Measurements from ENCODE around the gene FLVCR1. TPM values are rescaled to one million over a fixed set of nuclear protein-coding genes. Genes with fewer than 3 reads are reported as not detected.

FLVCR1 gene
- total RNA-seq, 1 experiment from 2014 or later: 67.9 TPM

DNA sequence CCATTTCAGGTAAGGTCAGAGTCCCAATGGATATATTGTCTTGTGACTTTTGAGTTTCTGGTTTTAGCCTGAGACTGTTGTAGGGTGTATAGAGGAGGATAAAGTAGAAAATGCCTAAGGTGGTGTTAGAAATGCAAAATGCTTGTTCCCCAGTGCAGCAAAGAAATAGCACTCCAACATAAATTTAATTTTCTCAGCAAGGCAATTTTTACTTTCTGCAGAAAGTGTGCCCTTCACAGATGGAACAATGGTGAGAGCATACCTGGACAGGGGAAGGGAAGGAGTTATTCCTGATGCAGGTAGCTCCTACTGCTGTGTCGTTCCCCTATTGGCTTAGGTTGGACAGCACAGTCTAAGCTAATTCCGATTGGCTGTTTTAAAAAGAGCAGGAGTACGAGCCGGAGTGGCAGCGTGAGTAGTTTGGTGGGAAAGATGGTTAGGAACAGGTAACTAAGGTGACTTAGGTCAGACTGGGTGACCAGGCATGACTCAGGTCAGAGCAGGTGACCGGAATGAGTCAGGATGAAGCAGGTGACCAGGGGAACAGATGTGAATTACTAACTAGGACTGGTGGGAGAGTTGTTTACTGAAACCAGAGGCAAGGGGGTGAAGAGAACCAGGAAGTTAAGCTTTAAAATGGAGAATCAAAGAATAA lies 32.1 kb upstream of the FLVCR1 start (continued):
- TF ChIP-seq, protein P1, sequence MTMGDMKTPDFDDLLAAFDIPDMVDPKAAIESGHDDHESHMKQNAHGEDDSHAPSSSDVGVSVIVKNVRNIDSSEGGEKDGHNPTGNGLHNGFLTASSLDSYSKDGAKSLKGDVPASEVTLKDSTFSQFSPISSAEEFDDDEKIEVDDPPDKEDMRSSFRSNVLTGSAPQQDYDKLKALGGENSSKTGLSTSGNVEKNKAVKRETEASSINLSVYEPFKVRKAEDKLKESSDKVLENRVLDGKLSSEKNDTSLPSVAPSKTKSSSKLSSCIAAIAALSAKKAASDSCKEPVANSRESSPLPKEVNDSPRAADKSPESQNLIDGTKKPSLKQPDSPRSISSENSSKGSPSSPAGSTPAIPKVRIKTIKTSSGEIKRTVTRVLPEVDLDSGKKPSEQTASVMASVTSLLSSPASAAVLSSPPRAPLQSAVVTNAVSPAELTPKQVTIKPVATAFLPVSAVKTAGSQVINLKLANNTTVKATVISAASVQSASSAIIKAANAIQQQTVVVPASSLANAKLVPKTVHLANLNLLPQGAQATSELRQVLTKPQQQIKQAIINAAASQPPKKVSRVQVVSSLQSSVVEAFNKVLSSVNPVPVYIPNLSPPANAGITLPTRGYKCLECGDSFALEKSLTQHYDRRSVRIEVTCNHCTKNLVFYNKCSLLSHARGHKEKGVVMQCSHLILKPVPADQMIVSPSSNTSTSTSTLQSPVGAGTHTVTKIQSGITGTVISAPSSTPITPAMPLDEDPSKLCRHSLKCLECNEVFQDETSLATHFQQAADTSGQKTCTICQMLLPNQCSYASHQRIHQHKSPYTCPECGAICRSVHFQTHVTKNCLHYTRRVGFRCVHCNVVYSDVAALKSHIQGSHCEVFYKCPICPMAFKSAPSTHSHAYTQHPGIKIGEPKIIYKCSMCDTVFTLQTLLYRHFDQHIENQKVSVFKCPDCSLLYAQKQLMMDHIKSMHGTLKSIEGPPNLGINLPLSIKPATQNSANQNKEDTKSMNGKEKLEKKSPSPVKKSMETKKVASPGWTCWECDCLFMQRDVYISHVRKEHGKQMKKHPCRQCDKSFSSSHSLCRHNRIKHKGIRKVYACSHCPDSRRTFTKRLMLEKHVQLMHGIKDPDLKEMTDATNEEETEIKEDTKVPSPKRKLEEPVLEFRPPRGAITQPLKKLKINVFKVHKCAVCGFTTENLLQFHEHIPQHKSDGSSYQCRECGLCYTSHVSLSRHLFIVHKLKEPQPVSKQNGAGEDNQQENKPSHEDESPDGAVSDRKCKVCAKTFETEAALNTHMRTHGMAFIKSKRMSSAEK (CRISPR knock-in tag; IDR thresholded peaks at IDR 0.05; ENCODE audit: borderline replicate concordance): no peak
- TF ChIP-seq, protein P2, sequence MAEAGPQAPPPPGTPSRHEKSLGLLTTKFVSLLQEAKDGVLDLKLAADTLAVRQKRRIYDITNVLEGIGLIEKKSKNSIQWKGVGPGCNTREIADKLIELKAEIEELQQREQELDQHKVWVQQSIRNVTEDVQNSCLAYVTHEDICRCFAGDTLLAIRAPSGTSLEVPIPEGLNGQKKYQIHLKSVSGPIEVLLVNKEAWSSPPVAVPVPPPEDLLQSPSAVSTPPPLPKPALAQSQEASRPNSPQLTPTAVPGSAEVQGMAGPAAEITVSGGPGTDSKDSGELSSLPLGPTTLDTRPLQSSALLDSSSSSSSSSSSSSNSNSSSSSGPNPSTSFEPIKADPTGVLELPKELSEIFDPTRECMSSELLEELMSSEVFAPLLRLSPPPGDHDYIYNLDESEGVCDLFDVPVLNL (CRISPR knock-in tag; IDR thresholded peaks at IDR 0.05; ENCODE audit: borderline replicate concordance, low read depth): no peak
- TF ChIP-seq HMGA2 (CRISPR knock-in tag; IDR thresholded peaks at IDR 0.05) (no peak), CREB1 (CRISPR knock-in tag; IDR thresholded peaks at IDR 0.05) (no peak), FOXJ3 (CRISPR knock-in tag; IDR thresholded peaks at IDR 0.05; ENCODE audit: borderline replicate concordance) (no peak), ZNF396 (CRISPR knock-in tag; IDR thresholded peaks at IDR 0.05; ENCODE audit: borderline replicate concordance) (no peak), MYBL2 (CRISPR knock-in tag; IDR thresholded peaks at IDR 0.05) (no peak), NR3C1 (CRISPR knock-in tag; conservative IDR thresholded peaks at IDR 0.05; ENCODE audit: low read depth) (no peak), TCF7 (CRISPR knock-in tag; IDR thresholded peaks at IDR 0.05; ENCODE audit: low read depth) (no peak), RELA (CRISPR knock-in tag; IDR thresholded peaks at IDR 0.05; ENCODE audit: borderline replicate concordance) (no peak), CREM (CRISPR knock-in tag; IDR thresholded peaks at IDR 0.05) (no peak), ZNF121 (CRISPR knock-in tag; IDR thresholded peaks at IDR 0.05) (no peak)
- TF ChIP-seq, protein P3, sequence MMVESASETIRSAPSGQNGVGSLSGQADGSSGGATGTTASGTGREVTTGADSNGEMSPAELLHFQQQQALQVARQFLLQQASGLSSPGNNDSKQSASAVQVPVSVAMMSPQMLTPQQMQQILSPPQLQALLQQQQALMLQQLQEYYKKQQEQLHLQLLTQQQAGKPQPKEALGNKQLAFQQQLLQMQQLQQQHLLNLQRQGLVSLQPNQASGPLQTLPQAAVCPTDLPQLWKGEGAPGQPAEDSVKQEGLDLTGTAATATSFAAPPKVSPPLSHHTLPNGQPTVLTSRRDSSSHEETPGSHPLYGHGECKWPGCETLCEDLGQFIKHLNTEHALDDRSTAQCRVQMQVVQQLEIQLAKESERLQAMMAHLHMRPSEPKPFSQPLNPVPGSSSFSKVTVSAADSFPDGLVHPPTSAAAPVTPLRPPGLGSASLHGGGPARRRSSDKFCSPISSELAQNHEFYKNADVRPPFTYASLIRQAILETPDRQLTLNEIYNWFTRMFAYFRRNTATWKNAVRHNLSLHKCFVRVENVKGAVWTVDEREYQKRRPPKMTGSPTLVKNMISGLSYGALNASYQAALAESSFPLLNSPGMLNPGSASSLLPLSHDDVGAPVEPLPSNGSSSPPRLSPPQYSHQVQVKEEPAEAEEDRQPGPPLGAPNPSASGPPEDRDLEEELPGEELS (CRISPR knock-in tag; IDR thresholded peaks at IDR 0.05): no peak

DNA sequence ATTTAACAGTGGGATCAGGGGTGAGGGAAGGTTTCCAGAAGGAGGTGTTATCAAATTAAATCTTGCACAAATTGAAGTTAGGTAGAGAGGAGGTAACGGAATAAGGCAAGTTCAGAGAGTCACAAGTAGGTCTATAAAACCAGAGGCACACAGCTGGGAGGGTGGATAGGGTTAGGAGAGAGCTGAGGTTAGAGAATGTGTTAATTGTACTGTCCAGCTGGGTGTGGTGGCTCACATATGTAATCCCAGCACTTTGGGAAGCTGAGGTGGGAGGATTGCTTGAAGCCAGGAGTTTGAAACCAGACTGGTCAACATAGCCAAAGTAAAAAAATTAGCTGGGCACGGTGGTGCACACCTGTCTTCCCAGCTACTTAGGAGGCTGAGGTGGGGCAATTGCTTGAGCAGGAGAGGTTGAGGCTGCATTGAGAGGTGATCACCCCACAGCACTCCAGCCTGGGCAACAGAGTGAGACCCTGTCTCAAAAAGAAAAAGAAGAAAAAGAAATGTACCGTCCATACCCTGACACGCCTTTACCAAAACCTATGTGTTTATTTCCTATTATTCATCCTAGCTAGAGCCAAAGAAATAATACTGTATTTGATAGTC lies 30.8 kb upstream of the FLVCR1 start:
- POLR2A ChIA-PET: no interaction called here

More for the DNA sequence above, 30.8 kb upstream of the FLVCR1 start:
- H3K27ac Mint-ChIP-seq: no peak overlapping the region
- CTCF ChIA-PET: interaction anchor here (1.2 kb wide), 1 partner anchor 12 kb away, joined by 5 read pairs; no protein-coding TSS in a partner anchor
- no peak for ATAC-seq
- TF ChIP-seq, protein P4, sequence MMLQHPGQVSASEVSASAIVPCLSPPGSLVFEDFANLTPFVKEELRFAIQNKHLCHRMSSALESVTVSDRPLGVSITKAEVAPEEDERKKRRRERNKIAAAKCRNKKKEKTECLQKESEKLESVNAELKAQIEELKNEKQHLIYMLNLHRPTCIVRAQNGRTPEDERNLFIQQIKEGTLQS (CRISPR knock-in tag; conservative IDR thresholded peaks at IDR 0.05): no peak
- no peak for TF ChIP-seq CBFB (CRISPR knock-in tag; IDR thresholded peaks at IDR 0.05; ENCODE audit: low read depth)
- no peak for TF ChIP-seq ZNF232 (CRISPR knock-in tag; IDR thresholded peaks at IDR 0.05)
- no peak for TF ChIP-seq TEAD4 (CRISPR knock-in tag; IDR thresholded peaks at IDR 0.05)
- TF ChIP-seq, protein P5, sequence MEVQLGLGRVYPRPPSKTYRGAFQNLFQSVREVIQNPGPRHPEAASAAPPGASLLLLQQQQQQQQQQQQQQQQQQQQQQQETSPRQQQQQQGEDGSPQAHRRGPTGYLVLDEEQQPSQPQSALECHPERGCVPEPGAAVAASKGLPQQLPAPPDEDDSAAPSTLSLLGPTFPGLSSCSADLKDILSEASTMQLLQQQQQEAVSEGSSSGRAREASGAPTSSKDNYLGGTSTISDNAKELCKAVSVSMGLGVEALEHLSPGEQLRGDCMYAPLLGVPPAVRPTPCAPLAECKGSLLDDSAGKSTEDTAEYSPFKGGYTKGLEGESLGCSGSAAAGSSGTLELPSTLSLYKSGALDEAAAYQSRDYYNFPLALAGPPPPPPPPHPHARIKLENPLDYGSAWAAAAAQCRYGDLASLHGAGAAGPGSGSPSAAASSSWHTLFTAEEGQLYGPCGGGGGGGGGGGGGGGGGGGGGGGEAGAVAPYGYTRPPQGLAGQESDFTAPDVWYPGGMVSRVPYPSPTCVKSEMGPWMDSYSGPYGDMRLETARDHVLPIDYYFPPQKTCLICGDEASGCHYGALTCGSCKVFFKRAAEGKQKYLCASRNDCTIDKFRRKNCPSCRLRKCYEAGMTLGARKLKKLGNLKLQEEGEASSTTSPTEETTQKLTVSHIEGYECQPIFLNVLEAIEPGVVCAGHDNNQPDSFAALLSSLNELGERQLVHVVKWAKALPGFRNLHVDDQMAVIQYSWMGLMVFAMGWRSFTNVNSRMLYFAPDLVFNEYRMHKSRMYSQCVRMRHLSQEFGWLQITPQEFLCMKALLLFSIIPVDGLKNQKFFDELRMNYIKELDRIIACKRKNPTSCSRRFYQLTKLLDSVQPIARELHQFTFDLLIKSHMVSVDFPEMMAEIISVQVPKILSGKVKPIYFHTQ (CRISPR knock-in tag; IDR thresholded peaks at IDR 0.05): no peak
- TF ChIP-seq JUN (CRISPR knock-in tag; IDR thresholded peaks at IDR 0.05): no peak
- TF ChIP-seq, protein P6, sequence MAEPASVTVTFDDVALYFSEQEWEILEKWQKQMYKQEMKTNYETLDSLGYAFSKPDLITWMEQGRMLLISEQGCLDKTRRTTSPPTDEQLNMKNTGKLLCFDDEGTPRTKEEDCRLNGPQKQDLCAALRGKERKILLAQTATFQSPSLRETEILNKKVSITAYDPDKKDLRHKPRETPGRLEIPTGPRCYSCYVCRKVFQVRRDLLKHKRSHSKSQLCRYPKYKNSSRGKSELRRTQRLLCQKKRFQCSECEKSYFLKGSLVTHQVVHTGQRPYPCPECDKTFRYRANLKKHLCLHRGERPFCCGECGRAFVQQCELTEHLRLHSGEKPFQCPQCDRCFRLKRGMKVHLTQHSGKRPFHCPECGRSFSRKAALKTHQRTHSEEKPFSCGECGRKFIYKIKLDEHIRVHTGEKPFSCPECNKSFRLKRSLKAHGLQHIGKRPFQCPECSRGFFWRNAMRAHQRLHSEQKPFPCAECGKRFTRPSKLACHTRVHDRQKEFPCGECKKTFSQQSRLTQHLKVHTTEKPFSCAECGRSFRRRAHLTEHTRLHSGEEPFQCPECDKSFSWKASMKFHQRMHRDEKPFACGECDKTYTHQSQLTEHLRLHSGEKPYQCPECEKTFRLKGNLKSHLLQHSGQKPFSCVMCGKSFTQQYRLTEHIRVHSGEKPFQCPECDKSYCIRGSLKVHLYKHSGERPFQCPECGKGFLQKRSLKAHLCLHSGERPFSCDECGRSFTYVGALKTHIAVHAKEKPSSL (CRISPR knock-in tag; conservative IDR thresholded peaks at IDR 0.05): no peak
- TF ChIP-seq, protein P3 (CRISPR knock-in tag; IDR thresholded peaks at IDR 0.05): no peak
- no peak for TF ChIP-seq TCF7 (CRISPR knock-in tag; IDR thresholded peaks at IDR 0.05; ENCODE audit: low read depth)
- 0 out of 2 replicates have a peak, but pooled peaks cover 2% of the 10 kb centered on the region for H3K4me1 Mint-ChIP-seq
- DNase-seq (ENCODE audit: low spot score): no peak
- H3K27me3 Mint-ChIP-seq (ENCODE audit: low read depth): peaks cover 10% of the 10 kb centered on the region
- no peak overlapping the region for H3K4me3 Mint-ChIP-seq
- peaks cover 27% of the 10 kb centered on the region for H3K36me3 Mint-ChIP-seq
- H3K9me3 Mint-ChIP-seq: peaks cover 33% of the 10 kb centered on the region
